HG03159 (cell line): ENCODE data around the gene RBFOX2.

Source experiments
- ATAC-seq: cut with Tn5 transposase; IDR thresholded peaks from one replicate; pipeline ENCODE4 v1.9.1; 2021; ENCODE audit warnings: mild to moderate bottlenecking, moderate library complexity; ENCODE audit not compliant: unreplicated experiment

The RBFOX2 gene

DNA sequence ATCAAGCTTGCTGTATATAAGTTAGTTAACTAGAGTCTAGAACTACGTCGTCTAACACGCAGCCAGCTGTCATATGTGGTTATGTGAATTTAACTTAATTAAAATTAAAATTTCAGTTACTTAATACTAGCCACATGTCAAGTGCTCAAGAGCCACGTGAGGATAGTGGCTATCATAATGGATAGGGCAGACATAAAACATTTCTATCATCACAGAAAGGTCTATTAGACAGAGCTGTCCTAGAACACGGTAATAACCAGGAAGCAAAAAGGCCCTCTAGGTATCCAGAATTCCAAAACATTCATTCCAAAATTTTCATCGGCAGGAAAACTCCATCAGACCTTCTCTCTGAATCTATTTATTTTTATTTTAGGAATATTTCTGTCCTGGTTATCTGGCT lies 123.9 kb downstream of the RBFOX2 start:
- no peak for ATAC-seq

DNA sequence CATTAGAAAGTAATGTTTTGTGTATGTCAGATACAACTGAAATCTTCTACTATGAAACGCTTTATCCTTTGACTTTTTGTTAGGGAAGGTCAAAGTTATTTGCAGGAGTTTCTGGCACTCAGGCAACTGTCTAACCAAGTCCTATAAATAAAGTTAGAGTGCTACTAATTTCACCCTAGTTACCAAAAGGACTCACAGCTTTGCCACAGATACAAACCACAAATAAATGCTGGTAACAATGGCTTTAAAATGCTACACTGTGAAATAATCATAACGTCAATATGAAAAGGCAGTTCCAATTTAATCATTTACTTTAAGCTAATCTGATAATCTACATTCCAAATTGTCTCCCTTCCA lies 124.3 kb downstream of the RBFOX2 start:
- ATAC-seq = no peak

GRCh38 chr22:35903571-35904335 lies 124.9 kb downstream of the RBFOX2 start:
- ATAC-seq = no peak

DNA sequence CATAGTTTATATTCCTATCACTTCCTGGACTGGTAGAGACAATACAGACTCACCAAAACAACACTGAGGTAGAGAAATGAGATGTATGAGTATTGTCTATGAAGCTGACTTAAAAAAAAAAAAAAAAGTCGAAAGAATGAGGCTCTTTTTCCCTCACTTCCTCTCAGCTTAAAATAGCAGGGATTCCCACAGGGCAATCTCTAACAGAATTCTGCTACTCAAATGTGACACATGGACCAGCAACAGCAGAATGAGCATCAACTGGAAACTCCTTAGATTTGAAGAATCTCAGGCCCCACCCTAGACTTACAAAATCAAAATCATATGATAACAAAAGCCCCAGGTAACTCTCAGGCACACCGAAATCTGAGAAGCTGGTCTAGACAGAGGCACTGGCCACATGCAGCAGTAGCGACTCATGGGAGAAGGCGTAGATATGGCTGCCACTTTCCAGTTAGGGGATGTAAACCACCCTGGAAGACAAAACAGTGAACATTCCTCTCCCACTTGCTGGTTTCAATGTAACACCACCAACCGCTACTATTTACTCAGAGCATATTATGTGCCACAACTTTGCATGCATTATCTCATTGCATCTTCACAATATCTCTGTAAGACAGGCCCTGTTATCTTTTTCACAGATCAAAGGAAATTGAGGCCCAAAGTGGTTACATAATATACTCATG lies 128.0 kb downstream of the RBFOX2 start:
- no peak for ATAC-seq

DNA sequence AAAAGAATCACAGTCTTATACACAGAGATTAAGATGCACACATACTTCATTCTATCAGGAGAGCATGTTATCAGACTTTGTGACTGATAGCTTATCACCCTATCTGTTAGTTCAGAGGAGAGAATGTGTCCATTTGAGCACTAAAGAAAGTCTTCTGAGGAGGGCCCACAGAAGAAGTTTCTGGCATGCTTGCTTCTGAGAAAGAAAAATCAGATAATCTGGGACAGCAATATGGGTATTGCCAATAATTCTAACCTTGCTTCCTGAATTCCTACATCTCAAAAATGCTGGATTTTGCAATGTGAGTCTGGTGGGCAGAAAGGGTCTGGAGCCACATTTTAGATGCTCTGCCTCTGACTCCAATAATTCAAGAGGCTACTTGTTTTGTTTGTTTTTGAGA lies 128.9 kb downstream of the RBFOX2 start:
- no peak for ATAC-seq

GRCh38 chr22:35896111-35896705 lies 132.4 kb downstream of the RBFOX2 start:
- no peak for ATAC-seq

- ATAC-seq = no peak
Measured at GRCh38 chr22:35894937-35895708, 133.5 kb downstream of the RBFOX2 start.

DNA sequence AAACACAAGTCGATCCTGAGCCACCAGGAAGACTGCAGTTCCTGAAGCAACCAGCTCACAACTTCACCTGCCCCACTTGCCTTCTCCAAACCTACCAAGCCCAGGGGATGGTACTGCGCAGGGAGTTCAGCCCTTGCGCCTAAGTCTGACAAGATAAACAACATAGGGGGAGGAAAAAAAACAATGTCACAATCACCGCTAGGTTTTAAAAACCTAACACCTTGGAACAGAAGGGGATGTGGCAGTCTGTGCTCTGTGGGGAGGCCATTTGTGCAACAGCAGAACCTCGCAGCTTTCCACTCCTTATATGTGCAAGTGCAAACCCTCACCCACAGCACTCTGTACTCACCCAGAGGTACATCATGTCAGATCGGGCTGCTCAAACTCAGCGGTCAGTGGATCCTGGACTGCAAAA lies 134.2 kb downstream of the RBFOX2 start:
- ATAC-seq = no peak

- ATAC-seq = no peak
Measured at GRCh38 chr22:35893698-35894097, 134.9 kb downstream of the RBFOX2 start.

GRCh38 chr22:35892192-35892591 lies 136.4 kb downstream of the RBFOX2 start:
- ATAC-seq = no peak

DNA sequence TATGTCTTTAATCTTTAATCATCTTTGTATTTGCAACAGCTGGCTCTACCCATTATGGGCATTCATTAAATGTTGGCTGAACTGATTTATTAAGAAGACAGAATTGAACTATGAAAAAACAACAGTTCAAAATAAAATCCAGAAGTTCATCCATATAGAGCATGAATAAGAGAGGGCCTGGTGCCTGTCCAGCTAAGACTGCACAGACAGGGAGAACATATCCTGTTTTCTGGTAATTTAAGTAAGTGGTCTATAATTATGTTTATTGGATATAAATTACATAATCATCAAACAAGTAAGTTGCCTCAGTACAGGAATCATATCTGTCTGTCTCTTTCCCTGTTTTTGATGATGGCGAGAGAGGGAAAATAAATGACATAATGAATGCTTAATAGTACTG lies 137.2 kb downstream of the RBFOX2 start:
- ATAC-seq = no peak

- ATAC-seq = no peak
Measured at GRCh38 chr22:35889071-35889470, 139.6 kb downstream of the RBFOX2 start.

GRCh38 chr22:35888181-35888870 lies 140.3 kb downstream of the RBFOX2 start:
- ATAC-seq = no peak

DNA sequence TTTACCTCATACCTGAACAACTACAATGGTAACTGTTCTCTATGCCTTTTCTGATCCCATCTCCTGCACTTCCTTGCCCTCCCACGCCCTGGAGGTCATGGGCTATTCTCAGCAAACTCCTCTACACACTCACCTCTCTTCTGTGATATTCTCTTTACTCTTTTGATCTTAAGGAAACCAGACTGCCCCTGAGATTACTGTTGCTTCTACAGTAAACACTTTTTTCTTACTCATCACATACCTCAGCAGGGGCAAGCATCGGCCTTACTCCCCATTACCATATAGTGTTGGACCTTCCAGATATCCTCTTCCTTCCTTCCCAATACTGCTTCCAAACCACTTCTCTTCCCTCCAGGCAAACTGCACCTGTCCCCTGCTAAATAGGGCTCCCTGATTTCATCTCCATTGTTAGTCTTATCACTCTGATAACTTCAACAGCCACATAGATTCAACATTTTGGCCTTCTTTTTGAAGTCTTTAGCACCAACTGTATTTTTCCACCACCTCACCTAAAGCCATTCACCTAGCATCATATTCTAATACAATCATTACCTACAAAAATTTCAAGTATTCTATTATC lies 141.2 kb downstream of the RBFOX2 start:
- ATAC-seq = no peak

DNA sequence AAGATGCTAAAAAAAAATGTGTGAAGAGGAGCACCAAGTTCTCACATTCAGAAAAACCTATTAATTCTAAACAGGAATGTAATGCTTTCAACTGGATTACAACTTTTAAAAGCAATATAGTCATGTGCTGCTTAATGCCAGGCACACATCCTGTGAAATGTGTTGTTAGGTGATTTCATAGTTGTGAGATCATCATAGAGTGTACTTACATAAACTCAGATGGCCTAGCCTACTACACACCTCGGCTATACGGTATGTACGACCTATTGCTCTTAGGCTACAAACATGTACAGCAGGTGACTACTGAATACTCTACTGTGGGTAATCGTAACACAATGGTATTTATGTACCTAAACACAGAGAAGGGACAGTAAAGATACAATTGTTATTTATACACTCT lies 142.3 kb downstream of the RBFOX2 start:
- ATAC-seq = no peak

- ATAC-seq = no peak
Measured at GRCh38 chr22:35884529-35884928, 144.1 kb downstream of the RBFOX2 start.

- no peak for ATAC-seq
Measured at GRCh38 chr22:35883031-35883620, 145.5 kb downstream of the RBFOX2 start.

DNA sequence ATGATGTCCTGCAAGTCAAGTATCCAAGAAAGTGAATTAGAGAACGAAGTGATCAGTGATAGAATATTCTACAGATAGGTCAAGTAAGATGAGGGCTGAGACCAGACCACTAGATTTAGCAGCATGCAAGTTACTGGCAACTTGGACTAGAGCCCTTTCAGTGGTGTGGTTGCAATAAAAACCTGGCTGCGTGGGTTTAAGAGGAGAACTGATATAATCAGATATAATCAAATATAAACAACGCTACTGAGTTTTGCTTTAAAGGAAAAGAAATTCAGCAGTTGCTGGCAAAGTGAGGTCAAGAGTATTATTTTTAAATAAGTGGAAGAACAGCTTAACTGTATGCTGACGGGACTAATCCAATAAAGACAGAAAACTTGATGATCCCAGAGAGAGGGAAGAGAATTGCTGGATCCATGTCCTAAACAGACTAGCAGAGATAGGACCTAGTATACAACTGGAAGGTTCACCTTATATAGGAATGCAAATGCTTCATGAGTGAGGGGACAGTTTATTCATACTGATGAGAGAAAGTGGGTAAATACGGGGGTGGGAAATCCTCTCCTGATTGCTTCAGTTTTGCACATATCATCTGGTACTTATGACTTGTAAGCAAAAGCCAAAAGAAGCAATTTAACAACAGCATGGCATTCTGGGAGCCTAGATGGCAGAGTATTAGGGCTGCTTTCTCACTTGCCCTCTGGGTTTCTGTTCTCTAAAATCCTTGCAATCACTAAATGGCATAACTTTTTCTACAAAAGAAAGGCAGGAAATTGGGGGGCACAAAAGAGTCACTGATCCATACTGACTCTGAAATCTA lies 146.2 kb downstream of the RBFOX2 start:
- no peak for ATAC-seq

- ATAC-seq = no peak
Measured at GRCh38 chr22:35879351-35879750, 149.3 kb downstream of the RBFOX2 start.
